ENCODE measurements around the gene TSPAN18. TPM values are rescaled to one million over a fixed set of nuclear protein-coding genes. Genes with fewer than 3 reads are reported as not detected.
"Not testable (repeated sequence)": the region's sequence is repeated elsewhere in the genome, so short reads cannot be mapped to it uniquely, and the experiment has no call there.

Gene TSPAN18
- total RNA-seq, 2 experiments from 2014 or later: 0.52 to 1.2 TPM

DNA sequence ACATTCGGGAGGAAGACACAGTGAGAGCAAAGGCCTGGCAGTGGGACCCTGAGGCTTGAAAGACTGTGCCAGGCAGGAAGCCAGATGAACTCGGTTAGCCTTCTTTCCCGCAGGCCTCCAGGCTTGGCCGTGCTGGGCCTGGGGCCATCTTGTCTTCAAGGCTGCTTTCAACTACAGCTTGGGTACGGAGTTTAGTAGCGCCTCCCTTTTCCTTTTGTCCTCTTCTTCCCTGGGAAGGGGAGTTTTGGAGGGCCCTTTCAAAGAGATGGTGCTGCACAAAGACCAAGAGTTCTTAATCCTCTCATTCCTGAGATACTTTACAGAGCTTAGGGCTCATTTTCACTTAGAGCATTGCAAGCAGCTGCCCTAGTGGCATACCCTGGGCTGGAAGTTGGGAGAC lies 136.5 kb downstream of the TSPAN18 start:
- peaks cover 22% of the 10 kb centered on the region for H3K4me1 Mint-ChIP-seq
- H3K27ac Mint-ChIP-seq: no peak overlapping the region
- peaks cover 2% of the 10 kb centered on the region for H3K36me3 Mint-ChIP-seq
- DNase-seq: no peak
- no peaks in the 10 kb centered on the region for H3K9me3 Mint-ChIP-seq
- H3K27me3 Mint-ChIP-seq: peaks cover 50% of the 10 kb centered on the region
- H3K4me3 Mint-ChIP-seq: no peak overlapping the region

DNA sequence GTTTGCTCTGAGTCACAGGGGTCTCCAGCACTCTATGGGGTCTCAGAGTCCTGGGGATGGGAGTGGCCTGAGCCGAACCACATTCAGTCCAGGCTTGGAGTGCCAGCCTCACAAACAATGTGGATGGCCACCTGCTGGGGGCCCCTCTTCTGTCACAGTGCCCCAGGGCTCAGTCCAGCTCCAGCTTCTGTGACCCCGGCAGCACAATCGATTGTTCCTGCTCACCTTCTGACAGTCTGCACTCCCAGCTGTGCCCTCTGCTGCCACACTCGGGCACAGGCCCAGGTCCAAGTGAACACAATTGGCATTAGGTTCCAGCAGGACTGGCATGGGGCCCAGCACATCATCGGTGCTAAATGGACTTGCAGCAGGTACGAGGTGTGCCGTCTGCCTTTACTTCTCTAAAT lies 139.1 kb downstream of the TSPAN18 start:
- Mint-ChIP-seq H3K36me3 (peaks cover 4% of the 10 kb centered on the region), H3K4me3 (no peak overlapping the region), H3K27ac (no peak overlapping the region), H3K27me3 (peaks cover 27% of the 10 kb centered on the region), H3K9me3 (peaks cover 2% of the 10 kb centered on the region), H3K4me1 (peaks cover 19% of the 10 kb centered on the region)
- no peak for DNase-seq

DNA sequence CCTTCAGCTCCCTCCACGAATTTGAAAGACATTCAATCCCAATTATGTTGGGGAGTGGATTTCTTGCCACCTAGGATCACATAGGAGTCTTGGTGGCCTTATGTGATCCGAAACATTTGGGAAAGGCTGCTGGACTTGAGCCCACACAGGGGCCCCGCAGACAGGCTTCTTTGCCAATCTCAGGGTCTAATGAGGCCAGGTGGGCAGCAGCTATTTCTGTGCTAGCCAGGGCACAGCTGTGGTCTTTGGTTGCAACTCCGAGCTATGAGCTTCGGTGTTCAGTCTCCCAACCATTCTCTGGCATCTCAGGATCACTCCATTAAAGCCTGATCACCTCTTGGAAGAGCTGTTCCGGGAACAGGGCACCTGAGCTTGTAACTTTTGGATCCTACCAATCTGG lies 139.5 kb downstream of the TSPAN18 start:
- Mint-ChIP-seq H3K4me1 (peaks cover 17% of the 10 kb centered on the region), H3K4me3 (no peak overlapping the region), H3K27me3 (peaks cover 25% of the 10 kb centered on the region), H3K27ac (no peak overlapping the region), H3K9me3 (peaks cover 2% of the 10 kb centered on the region), H3K36me3 (peaks cover 7% of the 10 kb centered on the region)
- DNase-seq: no peak

DNA sequence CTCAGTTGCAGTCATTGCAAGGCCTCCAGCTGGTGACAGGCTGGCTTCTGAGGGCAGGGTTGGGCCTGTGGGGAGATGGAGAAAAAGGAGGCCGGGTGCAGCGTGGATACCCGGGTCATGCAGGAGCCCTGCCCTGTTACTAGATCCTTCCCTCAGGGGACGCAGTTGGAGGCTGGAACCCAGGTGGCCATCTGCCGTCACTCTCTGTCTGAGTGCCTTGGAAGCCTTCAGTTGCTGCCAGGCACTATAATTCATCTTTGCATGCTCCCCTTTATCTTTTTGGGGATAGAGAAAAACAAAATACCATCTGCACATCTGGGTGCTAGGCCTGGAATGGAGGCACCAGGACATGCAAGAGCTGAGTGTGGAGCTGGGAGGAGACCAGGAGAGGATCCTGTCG lies 141.3 kb downstream of the TSPAN18 start:
- no peak overlapping the region for H3K4me3 Mint-ChIP-seq
- DNase-seq: no peak
- H3K27me3 Mint-ChIP-seq: peaks cover 16% of the 10 kb centered on the region
- no peaks in the 10 kb centered on the region for H3K4me1 Mint-ChIP-seq
- H3K9me3 Mint-ChIP-seq: peaks cover 2% of the 10 kb centered on the region
- H3K36me3 Mint-ChIP-seq: peaks cover 7% of the 10 kb centered on the region
- no peak overlapping the region for H3K27ac Mint-ChIP-seq

DNA sequence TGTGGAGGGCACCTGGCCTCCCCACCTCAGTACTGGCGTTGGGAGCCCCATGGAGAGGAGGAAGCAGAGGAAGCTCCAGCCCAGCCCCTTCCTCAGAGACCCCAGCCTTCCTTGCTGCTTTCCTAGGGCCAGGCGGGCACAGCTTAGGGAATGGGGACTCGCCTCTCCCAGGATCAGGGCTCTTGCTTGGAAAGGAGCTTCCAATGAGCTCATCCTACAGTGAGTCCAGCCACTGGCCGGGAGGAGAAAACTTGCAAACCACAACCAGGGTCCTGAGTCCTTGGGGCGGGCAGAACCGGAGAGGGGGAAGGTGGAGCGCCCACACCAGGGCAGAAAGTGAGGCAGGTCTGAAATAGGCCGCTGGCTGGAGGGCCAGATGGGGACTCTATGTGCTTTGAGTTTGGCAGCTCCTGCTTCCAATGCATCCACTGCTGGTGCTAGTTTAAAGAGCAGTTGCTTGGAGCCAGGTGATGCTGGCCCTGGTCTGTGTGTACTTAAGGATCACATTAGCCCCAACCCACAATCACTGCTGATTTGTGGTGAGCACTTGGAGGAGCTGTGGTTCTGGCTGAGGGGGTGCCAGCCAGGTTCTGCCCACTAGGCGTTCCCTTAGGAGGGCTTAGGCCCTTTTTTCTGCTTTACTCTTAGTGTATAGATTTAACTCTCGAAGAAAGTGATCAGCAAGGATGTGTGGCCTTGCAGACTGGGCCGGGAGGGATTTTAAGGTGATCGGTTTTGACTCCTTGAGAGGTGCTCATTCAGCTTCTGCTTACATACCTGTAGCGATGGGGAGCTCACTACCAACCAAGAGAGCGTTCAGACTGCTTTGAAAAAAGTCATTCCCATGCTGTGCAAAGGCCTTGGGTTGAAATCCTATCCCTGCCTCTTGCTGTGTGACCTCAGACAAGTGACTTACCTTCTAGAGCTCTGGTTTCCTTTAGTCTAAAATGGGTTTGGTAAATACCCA lies 142.0 kb downstream of the TSPAN18 start:
- no peaks in the 10 kb centered on the region for H3K4me1 Mint-ChIP-seq
- H3K36me3 Mint-ChIP-seq: peaks cover 7% of the 10 kb centered on the region
- peaks cover 13% of the 10 kb centered on the region for H3K27me3 Mint-ChIP-seq
- peaks cover 2% of the 10 kb centered on the region for H3K9me3 Mint-ChIP-seq
- no peak overlapping the region for H3K4me3 Mint-ChIP-seq
- no peak overlapping the region for H3K27ac Mint-ChIP-seq
- DNase-seq: no peak

DNA sequence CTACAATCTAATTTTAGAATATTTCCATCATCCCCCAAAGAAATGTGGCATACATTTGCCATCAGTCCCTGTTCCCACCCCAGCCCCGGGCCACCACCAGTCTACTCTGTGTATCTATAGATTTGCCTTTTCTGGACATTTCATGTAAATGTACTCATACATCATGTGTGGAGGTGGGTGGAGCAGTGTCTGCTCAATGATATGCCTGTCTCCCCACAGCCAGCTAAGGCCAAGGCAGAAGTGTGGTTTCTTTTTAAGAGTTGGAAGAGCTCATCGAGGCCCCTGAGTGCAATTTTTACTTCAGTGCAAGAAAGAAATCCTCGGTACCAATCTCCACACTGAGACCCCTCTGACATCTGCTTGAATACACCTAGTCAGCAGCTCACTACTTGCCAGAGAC lies 143.4 kb downstream of the TSPAN18 start:
- Mint-ChIP-seq H3K9me3 (peaks cover 2% of the 10 kb centered on the region), H3K36me3 (peaks cover 4% of the 10 kb centered on the region), H3K27ac (no peak overlapping the region), H3K4me3 (no peak overlapping the region), H3K4me1 (no peaks in the 10 kb centered on the region), H3K27me3 (peaks cover 6% of the 10 kb centered on the region)
- no peak for DNase-seq

DNA sequence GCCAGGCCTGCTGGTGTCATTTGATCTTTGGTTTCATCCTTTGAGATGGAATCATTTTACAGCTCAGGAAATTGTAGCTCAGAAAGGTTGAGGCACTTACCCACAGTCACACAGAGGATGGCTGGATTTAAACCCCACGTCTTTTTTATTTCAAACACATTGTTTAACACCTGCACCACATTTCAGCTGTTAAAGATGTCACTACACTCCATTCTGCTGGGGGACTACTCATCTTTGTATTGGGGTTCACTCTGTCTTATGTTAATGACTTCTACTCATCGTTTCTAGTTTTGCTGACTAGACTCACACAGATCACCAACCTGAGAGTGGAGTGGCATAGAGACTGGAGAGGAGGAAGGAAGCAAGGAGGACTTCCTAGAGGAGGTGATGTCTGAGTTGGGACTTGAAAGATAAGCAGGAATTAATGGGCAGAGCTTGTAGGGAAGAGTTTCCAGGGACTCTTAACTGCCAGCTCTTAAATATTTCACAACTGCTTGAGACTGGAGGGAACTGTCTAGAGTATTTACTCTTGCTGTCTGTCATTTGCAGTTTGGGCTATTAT lies 143.9 kb downstream of the TSPAN18 start:
- peaks cover 2% of the 10 kb centered on the region for H3K9me3 Mint-ChIP-seq
- H3K4me3 Mint-ChIP-seq: no peak overlapping the region
- no peaks in the 10 kb centered on the region for H3K4me1 Mint-ChIP-seq
- DNase-seq: no peak
- peaks cover 4% of the 10 kb centered on the region for H3K36me3 Mint-ChIP-seq
- no peak overlapping the region for H3K27ac Mint-ChIP-seq
- peaks cover 6% of the 10 kb centered on the region for H3K27me3 Mint-ChIP-seq

DNA sequence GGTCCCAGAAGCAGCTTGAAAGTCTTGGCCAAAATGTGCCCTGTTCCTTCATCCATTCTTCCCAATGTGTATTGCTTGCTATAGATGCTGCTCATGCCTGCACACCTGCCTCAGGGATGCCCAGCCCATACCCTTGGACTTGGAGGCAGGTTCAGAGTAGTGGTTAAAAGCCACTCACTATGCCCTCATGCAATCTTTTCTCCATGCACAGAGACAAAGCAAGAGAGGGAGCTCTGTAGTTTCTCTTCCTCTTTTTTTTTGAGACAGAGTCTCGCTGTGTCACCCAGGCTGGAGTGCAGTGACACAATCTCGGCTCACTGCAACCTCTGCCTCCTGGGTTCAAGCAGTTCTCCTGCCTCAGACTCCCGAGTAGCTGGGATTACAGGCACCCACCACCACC lies 144.9 kb downstream of the TSPAN18 start:
- not testable (repeated sequence) for H3K27ac Mint-ChIP-seq, DNase-seq

GRCh38 chr11:44872556-44872955 lies 145.8 kb downstream of the TSPAN18 start:
- H3K4me1 Mint-ChIP-seq: no peaks in the 10 kb centered on the region
- peaks cover 3% of the 10 kb centered on the region for H3K27me3 Mint-ChIP-seq
- peaks cover 4% of the 10 kb centered on the region for H3K36me3 Mint-ChIP-seq
- H3K9me3 Mint-ChIP-seq: peaks cover 2% of the 10 kb centered on the region
- no peak overlapping the region for H3K4me3 Mint-ChIP-seq
- no peak for DNase-seq
- no peak overlapping the region for H3K27ac Mint-ChIP-seq

More for the DNA sequence above, 144.9 kb downstream of the TSPAN18 start:
- not testable (repeated sequence) for H3K36me3 Mint-ChIP-seq, H3K9me3 Mint-ChIP-seq, H3K4me1 Mint-ChIP-seq, H3K4me3 Mint-ChIP-seq, H3K27me3 Mint-ChIP-seq

GRCh38 chr11:44873537-44873936 lies 146.8 kb downstream of the TSPAN18 start:
- Mint-ChIP-seq H3K36me3 (peaks cover 4% of the 10 kb centered on the region), H3K27me3 (no peaks in the 10 kb centered on the region), H3K9me3 (peaks cover 2% of the 10 kb centered on the region), H3K4me1 (no peaks in the 10 kb centered on the region), H3K4me3 (no peak overlapping the region), H3K27ac (no peak overlapping the region)
- DNase-seq: no peak

DNA sequence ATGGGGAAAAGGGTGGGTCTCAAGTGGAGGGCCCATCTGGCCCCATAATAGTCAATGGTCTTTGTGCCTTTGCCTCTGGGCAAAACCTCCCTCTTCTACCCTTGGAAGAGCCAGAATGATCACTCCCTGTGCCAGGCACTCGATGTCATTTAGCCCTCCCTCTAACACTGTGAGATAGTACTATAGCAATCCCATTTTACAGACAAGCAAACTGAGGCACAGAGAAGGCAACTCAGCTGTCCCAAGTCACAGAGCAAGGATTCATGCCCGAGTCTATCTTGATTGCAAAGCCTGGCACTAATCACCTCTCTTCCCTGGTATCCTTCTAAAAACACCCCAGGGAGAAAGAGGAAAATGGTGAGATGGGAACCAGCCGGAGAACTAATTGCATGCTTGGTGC lies 147.5 kb downstream of the TSPAN18 start:
- DNase-seq: no peak
- Mint-ChIP-seq H3K27me3 (no peaks in the 10 kb centered on the region), H3K9me3 (peaks cover 2% of the 10 kb centered on the region), H3K4me3 (no peak overlapping the region), H3K27ac (no peak overlapping the region), H3K36me3 (peaks cover 4% of the 10 kb centered on the region), H3K4me1 (no peaks in the 10 kb centered on the region)

DNA sequence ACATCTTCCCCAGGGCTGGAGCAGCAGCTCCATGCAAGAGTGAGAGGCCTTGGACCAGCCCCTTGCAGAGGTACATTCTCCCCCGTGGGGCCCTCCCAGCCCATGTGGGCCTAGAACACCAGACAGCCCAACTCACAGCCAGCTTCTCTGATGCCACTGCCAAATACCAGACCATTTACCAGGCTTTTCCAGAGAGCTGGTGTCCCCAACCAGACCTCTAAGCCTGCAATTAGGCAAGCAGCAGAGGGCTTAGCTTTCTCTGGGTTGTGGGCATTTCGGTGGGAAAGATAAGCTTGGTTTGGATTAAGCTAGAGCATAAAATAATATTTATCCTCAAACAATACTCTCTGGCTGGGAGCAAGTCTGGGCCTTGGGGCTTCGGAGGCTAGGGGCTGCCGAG lies 148.3 kb downstream of the TSPAN18 start:
- H3K36me3 Mint-ChIP-seq: peaks cover 4% of the 10 kb centered on the region
- no peak overlapping the region for H3K4me3 Mint-ChIP-seq
- no peaks in the 10 kb centered on the region for H3K27me3 Mint-ChIP-seq
- no peaks in the 10 kb centered on the region for H3K4me1 Mint-ChIP-seq
- no peak for DNase-seq
- no peak overlapping the region for H3K27ac Mint-ChIP-seq
- H3K9me3 Mint-ChIP-seq: peaks cover 2% of the 10 kb centered on the region

DNA sequence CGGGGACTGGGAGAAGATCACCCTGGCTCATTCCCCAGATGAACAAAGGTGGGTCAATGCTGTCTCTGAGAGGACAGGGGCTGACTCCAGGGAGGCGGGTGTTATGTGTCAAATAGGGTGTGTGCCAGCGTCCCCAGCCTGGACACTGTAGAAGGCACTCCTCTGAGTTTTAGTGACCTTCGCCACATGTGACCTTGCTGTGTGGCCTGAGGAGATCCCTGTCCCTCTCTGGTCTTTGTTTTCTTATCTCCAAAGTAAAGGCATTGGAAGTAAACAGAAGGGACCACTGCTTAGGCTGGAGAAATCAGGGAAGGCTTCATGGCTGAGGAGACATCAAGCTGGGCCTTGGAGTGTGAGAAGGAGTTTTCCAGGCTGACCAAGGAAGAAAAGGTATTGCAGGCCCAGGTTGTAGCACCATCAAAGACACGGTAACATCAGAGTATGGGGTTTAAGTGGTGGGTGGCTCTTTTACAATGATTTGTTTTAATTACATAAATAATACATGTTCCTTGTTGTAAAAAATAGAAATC lies 149.5 kb downstream of the TSPAN18 start:
- no peaks in the 10 kb centered on the region for H3K36me3 Mint-ChIP-seq
- no peaks in the 10 kb centered on the region for H3K27me3 Mint-ChIP-seq
- no peaks in the 10 kb centered on the region for H3K9me3 Mint-ChIP-seq
- no peak overlapping the region for H3K27ac Mint-ChIP-seq
- no peak for DNase-seq
- H3K4me1 Mint-ChIP-seq: no peaks in the 10 kb centered on the region
- no peak overlapping the region for H3K4me3 Mint-ChIP-seq

- Mint-ChIP-seq H3K4me1 (no peaks in the 10 kb centered on the region), H3K27ac (no peak overlapping the region), H3K36me3 (no peaks in the 10 kb centered on the region), H3K27me3 (no peaks in the 10 kb centered on the region), H3K9me3 (no peaks in the 10 kb centered on the region), H3K4me3 (no peak overlapping the region)
- DNase-seq: no peak
Measured at GRCh38 chr11:44876906-44877305, 150.1 kb downstream of the TSPAN18 start.

- no peaks in the 10 kb centered on the region for H3K9me3 Mint-ChIP-seq
- H3K4me1 Mint-ChIP-seq: no peaks in the 10 kb centered on the region
- DNase-seq: no peak
- H3K36me3 Mint-ChIP-seq: no peaks in the 10 kb centered on the region
- no peak overlapping the region for H3K27ac Mint-ChIP-seq
- H3K4me3 Mint-ChIP-seq: no peak overlapping the region
- H3K27me3 Mint-ChIP-seq: no peaks in the 10 kb centered on the region
Measured at GRCh38 chr11:44877571-44878497, 151.1 kb downstream of the TSPAN18 start.

All from activated naive CD8-positive, alpha-beta T cell treated with anti-CD3 and anti-CD28 coated beads for 36 hours (primary cell).